HG02610 (cell line): ENCODE results near the gene CDK14.

Experiments
- ATAC-seq: cut with Tn5 transposase; IDR thresholded peaks from one replicate; pipeline ENCODE4 v1.9.1; 2021; ENCODE audit warnings: mild to moderate bottlenecking, moderate library complexity; ENCODE audit not compliant: unreplicated experiment

CDK14 gene

GRCh38 chr7:90933984-90934383 lies 337.9 kb downstream of the CDK14 start:
- ATAC-seq: no peak

- ATAC-seq: no peak
Measured at GRCh38 chr7:90938371-90938770, 342.2 kb downstream of the CDK14 start.

GRCh38 chr7:90939666-90940065 lies 343.5 kb downstream of the CDK14 start:
- no peak for ATAC-seq

GRCh38 chr7:90944021-90944420 lies 347.9 kb downstream of the CDK14 start:
- no peak for ATAC-seq

GRCh38 chr7:90945104-90945787 lies 349.1 kb downstream of the CDK14 start:
- ATAC-seq: no peak

GRCh38 chr7:90946730-90947501 lies 350.8 kb downstream of the CDK14 start:
- no peak for ATAC-seq

- no peak for ATAC-seq
Measured at GRCh38 chr7:90948085-90948484, 352.0 kb downstream of the CDK14 start.

GRCh38 chr7:90951229-90951628 lies 355.1 kb downstream of the CDK14 start:
- no peak for ATAC-seq

GRCh38 chr7:90951986-90952954 lies 356.1 kb downstream of the CDK14 start:
- ATAC-seq: no peak

GRCh38 chr7:90955641-90956207 lies 359.6 kb downstream of the CDK14 start:
- ATAC-seq: no peak

GRCh38 chr7:90957883-90958282 lies 361.8 kb downstream of the CDK14 start:
- ATAC-seq: no peak

- ATAC-seq: no peak
Measured at GRCh38 chr7:90958647-90959046, 362.5 kb downstream of the CDK14 start.

- ATAC-seq: peak; percentile 69
Measured at GRCh38 chr7:90961037-90961725, 365.1 kb downstream of the CDK14 start.

- no peak for ATAC-seq
Measured at GRCh38 chr7:90965211-90965610, 369.1 kb downstream of the CDK14 start.

GRCh38 chr7:90966346-90966745 lies 370.2 kb downstream of the CDK14 start:
- no peak for ATAC-seq

- ATAC-seq: no peak
Measured at GRCh38 chr7:90968871-90969270, 372.8 kb downstream of the CDK14 start.

GRCh38 chr7:90972906-90973550 lies 376.9 kb downstream of the CDK14 start:
- ATAC-seq: no peak

GRCh38 chr7:90977056-90977455 lies 380.9 kb downstream of the CDK14 start:
- ATAC-seq: no peak

- ATAC-seq: no peak
Measured at GRCh38 chr7:90980545-90980944, 384.4 kb downstream of the CDK14 start.

- ATAC-seq: no peak
Measured at GRCh38 chr7:90982228-90982627, 386.1 kb downstream of the CDK14 start.
